ACHN (cell line): ENCODE results near the gene FCN2.

ENCODE experiments used
- DNase-seq: peaks from one replicate; pipeline ENCODE4 v3.0.0-alpha.2; 2015
- in situ Hi-C: cut with HindIII; loops from 2 replicates; pipeline ENCODE4 v1.10.0; 2017; ENCODE audit warnings: low sequenced_read_pairs, low pct_ligation_motif_present, low pct_unique_long_range_greater_than_20kb

Gene FCN2

GRCh38 chr9:134884492-134884891, 3.9 kb downstream of the FCN2 start:
- in situ Hi-C loops, result no loop called here

DNA sequence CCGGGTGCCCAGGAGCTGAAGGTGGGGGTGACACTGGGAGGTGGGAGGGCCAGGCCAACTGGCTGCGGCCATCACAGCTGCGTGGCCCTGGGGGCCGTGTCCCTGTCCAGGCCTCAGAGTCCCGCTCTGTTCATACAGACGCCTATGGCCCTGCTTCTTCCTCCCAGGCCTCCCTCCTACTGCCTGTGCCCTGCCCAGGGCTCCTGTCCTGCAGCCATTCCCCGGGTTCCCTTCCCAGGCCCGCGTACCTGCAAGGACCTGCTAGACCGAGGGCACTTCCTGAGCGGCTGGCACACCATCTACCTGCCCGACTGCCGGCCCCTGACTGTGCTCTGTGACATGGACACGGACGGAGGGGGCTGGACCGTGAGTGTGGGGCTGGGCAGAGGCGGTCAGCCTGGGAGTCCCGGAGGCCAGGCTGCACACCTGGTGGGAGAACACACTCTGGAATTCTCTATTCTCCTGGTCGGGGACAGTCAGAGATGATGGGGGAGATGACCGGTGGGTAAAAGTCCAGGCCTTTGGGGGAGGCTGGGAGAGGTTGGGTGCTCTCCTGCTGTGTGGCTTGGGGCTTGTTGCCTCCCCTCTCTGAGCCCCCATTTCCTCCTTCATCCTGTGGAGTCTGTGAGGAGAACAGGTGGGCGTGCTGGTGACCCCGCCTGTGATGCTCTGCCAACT, 4.5 kb downstream of the FCN2 start:
- in situ Hi-C loops, result no loop called here

More at GRCh38 chr9:134884492-134884891, 3.9 kb downstream of the FCN2 start:
- no peak for DNase-seq

DNA sequence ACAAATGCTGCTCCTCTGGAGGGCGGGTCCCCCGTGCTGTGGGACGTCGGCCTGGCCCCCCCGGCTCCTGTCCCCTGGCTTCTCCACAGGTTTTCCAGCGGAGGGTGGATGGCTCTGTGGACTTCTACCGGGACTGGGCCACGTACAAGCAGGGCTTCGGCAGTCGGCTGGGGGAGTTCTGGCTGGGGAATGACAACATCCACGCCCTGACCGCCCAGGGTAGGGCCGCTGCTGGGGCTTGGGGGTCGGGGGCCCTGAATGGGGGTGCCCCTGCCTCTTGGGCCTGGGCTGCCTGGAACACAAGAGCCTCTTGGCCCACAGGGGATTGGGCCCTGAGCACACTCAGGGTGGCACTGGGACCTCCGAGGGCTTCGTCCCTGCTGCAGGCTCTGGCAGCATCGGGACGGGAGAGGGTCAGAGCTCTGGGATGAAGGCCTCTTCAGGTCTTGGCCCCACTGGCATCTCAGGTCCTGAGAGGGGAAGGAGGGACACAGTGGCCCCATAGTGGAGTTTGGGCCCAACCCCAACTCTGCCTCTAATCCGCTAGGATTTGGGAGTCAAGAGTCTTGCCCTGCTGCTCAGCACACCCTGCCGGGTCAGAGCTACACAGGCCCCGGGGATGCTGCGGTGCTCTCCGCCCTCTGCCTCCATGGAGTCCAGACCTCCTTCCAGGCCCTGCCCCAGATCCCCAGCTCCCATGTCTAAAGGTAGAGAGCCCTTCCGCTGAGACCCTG, 5.2 kb downstream of the FCN2 start:
- DNase-seq, result no peak
- in situ Hi-C loops, result no loop called here

More for the DNA sequence above, 4.5 kb downstream of the FCN2 start:
- DNase-seq, result no peak

GRCh38 chr9:134886413-134886913, 5.9 kb downstream of the FCN2 start:
- in situ Hi-C loops, result no loop called here
- no peak for DNase-seq

GRCh38 chr9:134887219-134887618, 6.6 kb downstream of the FCN2 start:
- DNase-seq, result no peak
- in situ Hi-C loops, result no loop called here

DNA sequence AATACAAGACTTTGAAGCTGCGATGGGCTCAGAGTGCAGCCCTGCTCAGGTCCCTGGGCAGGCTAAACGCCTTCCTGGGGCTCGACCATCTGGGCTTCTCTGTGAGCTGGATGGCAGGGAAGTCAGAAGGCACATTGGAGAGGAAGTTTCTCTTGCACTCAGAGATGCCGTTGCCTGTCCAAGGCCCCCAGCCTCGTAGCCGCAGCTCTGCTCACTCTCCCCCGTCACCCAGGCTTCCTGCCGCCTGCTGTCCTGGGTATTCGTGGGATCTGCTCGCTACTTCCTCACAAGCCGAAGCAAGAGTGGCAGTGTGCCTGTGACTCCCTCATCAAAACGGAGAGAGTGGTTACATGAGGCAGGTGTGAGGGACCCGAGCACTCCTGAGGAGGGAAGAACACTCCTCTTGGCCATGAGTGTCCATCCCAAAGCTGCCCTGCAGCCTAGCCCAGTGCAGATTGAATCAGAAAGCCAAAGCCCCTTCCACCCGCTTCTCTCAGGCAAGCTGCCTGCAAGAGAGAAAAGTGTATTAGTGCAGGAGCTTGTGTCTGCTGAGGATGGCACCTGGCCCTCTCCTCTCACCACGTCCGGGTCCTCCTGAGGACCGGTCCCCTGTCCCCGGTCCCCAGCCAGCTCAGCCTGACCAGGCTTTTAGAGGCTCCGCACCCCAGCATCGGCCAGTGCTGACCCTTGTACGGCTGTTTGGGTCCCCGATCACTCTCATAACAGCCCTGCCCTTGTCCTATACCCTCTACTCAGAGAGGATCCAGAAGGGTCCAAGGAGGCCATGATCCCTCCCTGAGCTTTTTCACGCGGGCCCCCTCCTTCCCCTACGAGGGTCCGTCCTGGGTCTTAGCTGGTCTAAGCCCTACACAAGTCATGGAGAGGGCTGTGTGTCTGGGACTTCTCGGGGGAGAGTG, 7.3 kb downstream of the FCN2 start:
- DNase-seq, result no peak
- in situ Hi-C loops, result no loop called here

- no peak for DNase-seq
- in situ Hi-C loops, result no loop called here
Measured at GRCh38 chr9:134888603-134889190, 8.1 kb downstream of the FCN2 start.

GRCh38 chr9:134889386-134890154, 9.0 kb downstream of the FCN2 start:
- in situ Hi-C loops, result no loop called here
- DNase-seq, result no peak

- DNase-seq, result no peak
- in situ Hi-C loops, result no loop called here
Measured at GRCh38 chr9:134890155-134890495, 9.5 kb downstream of the FCN2 start.

DNA sequence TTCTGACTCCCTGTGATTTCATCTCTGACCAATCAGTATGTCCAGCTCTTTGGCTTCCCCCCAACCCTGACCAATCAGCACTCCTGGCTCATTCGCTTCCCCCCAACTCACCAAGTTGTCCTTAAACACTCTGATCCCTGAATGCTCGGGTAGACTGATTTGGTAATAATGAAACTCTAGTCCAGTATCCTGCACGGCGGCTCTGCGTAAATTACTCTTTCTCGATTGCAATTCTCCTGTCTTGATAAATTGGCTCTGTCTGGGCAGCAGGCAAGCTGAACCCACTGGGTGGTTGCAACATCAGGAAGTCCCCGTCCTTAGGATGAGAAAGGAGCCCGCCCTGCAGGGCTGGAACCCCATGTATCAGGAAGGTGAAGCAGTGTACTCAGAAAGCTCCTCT, 10.4 kb downstream of the FCN2 start:
- DNase-seq, result no peak
- in situ Hi-C loops, result no loop called here

DNA sequence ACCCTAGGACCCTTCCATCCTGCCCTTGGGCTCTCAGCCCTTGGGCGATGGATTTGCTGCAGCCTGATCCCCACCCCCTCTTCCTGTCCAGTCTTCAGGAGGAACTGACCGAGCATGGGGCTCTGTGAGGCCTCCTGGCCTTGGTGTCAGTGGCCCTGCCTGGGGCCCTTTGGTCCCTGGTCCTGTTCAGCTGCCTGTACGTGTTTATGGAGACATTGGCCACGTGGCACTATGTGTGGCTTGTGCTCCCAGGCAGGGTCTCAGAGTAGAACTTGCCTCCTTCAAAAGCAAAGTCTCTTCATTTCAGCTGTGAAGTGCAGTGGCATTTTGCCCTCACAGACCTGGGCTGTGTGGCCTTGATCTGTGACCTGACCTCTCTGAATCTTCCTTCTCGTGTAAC, 11.1 kb downstream of the FCN2 start:
- no peak for DNase-seq
- in situ Hi-C loops, result no loop called here

- no peak for DNase-seq
- in situ Hi-C loops, result no loop called here
Measured at GRCh38 chr9:134892221-134892620, 11.6 kb downstream of the FCN2 start.

GRCh38 chr9:134892820-134893420, 12.3 kb downstream of the FCN2 start:
- DNase-seq, result no peak
- in situ Hi-C loops, result no loop called here

- in situ Hi-C loops, result no loop called here
Measured at GRCh38 chr9:134894136-134894860, 13.7 kb downstream of the FCN2 start.

DNA sequence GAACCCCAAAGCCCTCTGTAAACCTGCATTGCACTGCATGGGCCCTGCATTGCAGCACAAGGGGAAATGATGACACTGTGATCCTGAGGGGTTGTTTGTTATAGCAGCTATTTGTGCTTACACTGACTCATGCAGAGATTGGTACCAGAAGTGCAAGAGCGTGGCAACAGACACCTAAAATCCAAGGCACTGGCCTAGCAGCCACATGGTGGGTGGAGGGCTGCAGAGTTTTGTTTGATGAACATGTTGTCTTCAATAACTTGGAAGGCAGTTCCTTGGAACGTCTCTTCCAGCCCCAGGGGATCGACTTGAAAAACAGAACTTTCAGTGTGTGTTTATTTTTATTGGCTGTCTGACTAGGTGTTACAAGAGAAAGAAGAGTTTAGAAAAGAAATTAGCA, 14.5 kb downstream of the FCN2 start:
- in situ Hi-C loops, result no loop called here
- no peak for DNase-seq

More at GRCh38 chr9:134894136-134894860, 13.7 kb downstream of the FCN2 start:
- no peak for DNase-seq

GRCh38 chr9:134895567-134895907, 14.9 kb downstream of the FCN2 start:
- in situ Hi-C loops, result no loop called here
- DNase-seq, result no peak
